ENCODE measurements around the gene STAT6. TPM values are rescaled to one million over a fixed set of nuclear protein-coding genes. Genes with fewer than 3 reads are reported as not detected.

Gene STAT6
- total and polyA plus RNA-seq, 10 of the 15 experiments (the other 5 are each of a cell fraction or from before 2014, with no cell fraction given), result 14.2 to 176 (median 89.6) TPM

DNA sequence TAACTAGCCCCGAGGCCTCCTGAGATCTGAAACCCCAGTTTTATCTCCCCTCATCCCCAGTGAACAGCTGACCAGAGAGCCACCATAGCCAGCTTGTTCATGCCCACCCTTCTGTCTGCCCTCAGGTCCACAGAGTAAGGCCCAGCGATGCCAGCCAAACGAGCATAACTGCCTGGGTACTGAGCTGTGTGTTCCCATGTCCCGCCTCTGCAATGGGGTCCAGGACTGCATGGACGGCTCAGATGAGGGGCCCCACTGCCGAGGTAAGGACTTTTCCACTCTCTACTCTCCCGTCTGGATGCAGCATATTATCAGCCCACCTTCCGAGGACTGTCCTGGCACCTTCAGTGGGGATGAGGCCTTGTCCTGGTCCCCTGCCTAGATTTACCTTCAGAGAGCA, 30.1 kb upstream of the STAT6 start (continued):
- TF ChIP-seq, protein P1, sequence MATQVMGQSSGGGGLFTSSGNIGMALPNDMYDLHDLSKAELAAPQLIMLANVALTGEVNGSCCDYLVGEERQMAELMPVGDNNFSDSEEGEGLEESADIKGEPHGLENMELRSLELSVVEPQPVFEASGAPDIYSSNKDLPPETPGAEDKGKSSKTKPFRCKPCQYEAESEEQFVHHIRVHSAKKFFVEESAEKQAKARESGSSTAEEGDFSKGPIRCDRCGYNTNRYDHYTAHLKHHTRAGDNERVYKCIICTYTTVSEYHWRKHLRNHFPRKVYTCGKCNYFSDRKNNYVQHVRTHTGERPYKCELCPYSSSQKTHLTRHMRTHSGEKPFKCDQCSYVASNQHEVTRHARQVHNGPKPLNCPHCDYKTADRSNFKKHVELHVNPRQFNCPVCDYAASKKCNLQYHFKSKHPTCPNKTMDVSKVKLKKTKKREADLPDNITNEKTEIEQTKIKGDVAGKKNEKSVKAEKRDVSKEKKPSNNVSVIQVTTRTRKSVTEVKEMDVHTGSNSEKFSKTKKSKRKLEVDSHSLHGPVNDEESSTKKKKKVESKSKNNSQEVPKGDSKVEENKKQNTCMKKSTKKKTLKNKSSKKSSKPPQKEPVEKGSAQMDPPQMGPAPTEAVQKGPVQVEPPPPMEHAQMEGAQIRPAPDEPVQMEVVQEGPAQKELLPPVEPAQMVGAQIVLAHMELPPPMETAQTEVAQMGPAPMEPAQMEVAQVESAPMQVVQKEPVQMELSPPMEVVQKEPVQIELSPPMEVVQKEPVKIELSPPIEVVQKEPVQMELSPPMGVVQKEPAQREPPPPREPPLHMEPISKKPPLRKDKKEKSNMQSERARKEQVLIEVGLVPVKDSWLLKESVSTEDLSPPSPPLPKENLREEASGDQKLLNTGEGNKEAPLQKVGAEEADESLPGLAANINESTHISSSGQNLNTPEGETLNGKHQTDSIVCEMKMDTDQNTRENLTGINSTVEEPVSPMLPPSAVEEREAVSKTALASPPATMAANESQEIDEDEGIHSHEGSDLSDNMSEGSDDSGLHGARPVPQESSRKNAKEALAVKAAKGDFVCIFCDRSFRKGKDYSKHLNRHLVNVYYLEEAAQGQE (IDR thresholded peaks at IDR 0.05; ENCODE audit: low read depth, low read length), result no peak
- TF ChIP-seq SPI1 (IDR thresholded peaks at IDR 0.05; ENCODE audit: borderline replicate concordance, insufficient read depth, low read depth, low read length), result no peak
- TF ChIP-seq, protein P2, sequence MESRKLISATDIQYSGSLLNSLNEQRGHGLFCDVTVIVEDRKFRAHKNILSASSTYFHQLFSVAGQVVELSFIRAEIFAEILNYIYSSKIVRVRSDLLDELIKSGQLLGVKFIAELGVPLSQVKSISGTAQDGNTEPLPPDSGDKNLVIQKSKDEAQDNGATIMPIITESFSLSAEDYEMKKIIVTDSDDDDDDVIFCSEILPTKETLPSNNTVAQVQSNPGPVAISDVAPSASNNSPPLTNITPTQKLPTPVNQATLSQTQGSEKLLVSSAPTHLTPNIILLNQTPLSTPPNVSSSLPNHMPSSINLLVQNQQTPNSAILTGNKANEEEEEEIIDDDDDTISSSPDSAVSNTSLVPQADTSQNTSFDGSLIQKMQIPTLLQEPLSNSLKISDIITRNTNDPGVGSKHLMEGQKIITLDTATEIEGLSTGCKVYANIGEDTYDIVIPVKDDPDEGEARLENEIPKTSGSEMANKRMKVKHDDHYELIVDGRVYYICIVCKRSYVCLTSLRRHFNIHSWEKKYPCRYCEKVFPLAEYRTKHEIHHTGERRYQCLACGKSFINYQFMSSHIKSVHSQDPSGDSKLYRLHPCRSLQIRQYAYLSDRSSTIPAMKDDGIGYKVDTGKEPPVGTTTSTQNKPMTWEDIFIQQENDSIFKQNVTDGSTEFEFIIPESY (IDR thresholded peaks at IDR 0.05), result no peak
- TF ChIP-seq ZSCAN29 (IDR thresholded peaks at IDR 0.05), result no peak
- TF ChIP-seq CHD4 (IDR thresholded peaks at IDR 0.05), result no peak
- TF ChIP-seq, protein P3, sequence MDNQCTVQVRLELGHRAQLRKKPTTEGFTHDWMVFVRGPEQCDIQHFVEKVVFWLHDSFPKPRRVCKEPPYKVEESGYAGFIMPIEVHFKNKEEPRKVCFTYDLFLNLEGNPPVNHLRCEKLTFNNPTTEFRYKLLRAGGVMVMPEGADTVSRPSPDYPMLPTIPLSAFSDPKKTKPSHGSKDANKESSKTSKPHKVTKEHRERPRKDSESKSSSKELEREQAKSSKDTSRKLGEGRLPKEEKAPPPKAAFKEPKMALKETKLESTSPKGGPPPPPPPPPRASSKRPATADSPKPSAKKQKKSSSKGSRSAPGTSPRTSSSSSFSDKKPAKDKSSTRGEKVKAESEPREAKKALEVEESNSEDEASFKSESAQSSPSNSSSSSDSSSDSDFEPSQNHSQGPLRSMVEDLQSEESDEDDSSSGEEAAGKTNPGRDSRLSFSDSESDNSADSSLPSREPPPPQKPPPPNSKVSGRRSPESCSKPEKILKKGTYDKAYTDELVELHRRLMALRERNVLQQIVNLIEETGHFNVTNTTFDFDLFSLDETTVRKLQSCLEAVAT (IDR thresholded peaks at IDR 0.05), result no peak
- TF ChIP-seq, protein P4, sequence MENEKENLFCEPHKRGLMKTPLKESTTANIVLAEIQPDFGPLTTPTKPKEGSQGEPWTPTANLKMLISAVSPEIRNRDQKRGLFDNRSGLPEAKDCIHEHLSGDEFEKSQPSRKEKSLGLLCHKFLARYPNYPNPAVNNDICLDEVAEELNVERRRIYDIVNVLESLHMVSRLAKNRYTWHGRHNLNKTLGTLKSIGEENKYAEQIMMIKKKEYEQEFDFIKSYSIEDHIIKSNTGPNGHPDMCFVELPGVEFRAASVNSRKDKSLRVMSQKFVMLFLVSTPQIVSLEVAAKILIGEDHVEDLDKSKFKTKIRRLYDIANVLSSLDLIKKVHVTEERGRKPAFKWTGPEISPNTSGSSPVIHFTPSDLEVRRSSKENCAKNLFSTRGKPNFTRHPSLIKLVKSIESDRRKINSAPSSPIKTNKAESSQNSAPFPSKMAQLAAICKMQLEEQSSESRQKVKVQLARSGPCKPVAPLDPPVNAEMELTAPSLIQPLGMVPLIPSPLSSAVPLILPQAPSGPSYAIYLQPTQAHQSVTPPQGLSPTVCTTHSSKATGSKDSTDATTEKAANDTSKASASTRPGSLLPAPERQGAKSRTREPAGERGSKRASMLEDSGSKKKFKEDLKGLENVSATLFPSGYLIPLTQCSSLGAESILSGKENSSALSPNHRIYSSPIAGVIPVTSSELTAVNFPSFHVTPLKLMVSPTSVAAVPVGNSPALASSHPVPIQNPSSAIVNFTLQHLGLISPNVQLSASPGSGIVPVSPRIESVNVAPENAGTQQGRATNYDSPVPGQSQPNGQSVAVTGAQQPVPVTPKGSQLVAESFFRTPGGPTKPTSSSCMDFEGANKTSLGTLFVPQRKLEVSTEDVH (IDR thresholded peaks at IDR 0.05; ENCODE audit: low read depth, partially characterized antibody), result no peak
- no peak for TF ChIP-seq RFX5 (IDR thresholded peaks at IDR 0.05; ENCODE audit: low read depth, low read length)
- no peak for TF ChIP-seq NR2F1 (conservative IDR thresholded peaks at IDR 0.05)
- no peak for TF ChIP-seq KLF5 (IDR thresholded peaks at IDR 0.05; ENCODE audit: partially characterized antibody)
- TF ChIP-seq SREBF1 (IDR thresholded peaks at IDR 0.05; ENCODE audit: low read length), result no peak
- TF ChIP-seq, protein P5, sequence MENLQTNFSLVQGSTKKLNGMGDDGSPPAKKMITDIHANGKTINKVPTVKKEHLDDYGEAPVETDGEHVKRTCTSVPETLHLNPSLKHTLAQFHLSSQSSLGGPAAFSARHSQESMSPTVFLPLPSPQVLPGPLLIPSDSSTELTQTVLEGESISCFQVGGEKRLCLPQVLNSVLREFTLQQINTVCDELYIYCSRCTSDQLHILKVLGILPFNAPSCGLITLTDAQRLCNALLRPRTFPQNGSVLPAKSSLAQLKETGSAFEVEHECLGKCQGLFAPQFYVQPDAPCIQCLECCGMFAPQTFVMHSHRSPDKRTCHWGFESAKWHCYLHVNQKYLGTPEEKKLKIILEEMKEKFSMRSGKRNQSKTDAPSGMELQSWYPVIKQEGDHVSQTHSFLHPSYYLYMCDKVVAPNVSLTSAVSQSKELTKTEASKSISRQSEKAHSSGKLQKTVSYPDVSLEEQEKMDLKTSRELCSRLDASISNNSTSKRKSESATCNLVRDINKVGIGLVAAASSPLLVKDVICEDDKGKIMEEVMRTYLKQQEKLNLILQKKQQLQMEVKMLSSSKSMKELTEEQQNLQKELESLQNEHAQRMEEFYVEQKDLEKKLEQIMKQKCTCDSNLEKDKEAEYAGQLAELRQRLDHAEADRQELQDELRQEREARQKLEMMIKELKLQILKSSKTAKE (IDR thresholded peaks at IDR 0.05; ENCODE audit: low read depth, poor library complexity, severe bottlenecking), result no peak
- TF ChIP-seq PML (IDR thresholded peaks at IDR 0.05; ENCODE audit: low read length), result no peak
